ENCODE measurements around the gene RNF121.

RNF121 gene

GRCh38 chr11:72039856-72040401 lies 111.1 kb downstream of the RNF121 start:
- peak; percentile 42 for DNase-seq

DNA sequence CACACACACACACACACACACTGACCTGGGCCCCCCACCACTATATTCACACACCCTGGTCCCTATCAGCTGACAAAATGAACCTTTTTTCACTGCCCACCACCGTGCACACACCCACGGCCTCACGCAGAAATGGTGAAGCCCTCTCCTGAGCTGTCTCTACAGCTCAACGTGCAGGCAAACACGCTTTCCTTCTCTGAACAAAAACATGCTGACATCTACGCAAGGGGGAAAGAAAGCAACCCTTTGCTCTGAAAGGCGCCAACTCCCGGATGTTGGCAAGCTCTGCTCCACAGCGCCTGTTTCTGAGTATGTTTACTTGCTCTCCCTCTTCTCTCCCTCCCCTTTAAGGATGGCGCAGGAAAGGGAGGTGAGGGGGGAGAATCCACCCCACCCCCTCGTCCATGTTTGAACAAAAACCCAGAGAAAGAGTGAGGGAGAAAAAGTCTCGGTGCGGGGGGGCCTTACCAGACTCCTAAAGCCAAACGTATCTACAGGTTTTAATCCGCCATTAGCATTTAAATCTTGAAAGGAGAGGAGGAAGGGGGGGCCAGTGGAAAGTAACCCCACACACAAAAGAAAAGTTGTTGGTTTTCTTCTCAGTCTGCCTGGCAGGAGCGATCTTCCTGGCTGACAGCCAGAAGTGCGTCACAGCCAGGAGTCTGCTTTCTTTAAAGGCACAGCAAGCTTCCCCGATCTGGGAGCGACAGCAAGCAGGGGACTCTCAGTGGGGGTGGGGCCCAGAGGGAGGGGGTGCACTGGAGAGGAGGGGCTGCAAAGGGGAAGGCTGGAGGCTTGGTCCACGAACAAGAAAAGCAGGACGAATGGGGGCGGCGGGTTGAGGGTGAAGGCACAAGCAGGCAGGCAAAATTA lies 111.9 kb downstream of the RNF121 start:
- peak; percentile 89 for DNase-seq

DNA sequence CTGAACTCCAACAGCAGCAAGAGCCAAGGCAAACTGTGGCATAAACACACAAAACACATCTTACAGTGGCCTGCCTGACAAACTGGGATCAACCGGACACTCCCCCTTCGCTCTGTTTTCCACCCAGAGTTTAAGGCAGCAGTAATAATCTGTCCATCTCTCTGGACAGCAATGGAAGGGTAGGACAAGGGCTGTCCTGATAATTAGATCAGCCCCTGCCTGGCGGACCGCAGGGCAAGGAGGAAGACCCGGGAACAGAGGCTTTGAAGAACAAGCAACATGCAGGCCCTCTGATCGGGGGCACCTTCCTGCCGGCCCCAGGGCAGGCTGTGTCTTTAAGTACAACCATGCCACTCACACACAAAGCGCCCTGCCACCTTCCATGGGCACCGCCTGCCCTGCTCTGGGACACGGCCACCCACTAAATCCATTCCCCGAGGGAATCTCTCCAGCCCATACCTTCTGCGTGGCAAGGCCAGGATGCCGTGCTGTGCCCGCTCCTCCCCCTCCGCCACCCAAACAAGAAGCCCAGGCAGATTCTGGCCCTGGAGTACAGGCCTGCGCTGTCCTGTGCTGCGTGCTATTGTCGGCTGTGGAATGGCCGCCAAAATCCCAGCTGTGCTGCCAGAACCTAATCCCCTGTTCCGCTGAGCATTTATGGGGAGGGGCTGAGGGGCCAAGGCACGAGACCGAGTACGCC lies 112.7 kb downstream of the RNF121 start:
- DNase-seq, result peak; percentile 66

DNA sequence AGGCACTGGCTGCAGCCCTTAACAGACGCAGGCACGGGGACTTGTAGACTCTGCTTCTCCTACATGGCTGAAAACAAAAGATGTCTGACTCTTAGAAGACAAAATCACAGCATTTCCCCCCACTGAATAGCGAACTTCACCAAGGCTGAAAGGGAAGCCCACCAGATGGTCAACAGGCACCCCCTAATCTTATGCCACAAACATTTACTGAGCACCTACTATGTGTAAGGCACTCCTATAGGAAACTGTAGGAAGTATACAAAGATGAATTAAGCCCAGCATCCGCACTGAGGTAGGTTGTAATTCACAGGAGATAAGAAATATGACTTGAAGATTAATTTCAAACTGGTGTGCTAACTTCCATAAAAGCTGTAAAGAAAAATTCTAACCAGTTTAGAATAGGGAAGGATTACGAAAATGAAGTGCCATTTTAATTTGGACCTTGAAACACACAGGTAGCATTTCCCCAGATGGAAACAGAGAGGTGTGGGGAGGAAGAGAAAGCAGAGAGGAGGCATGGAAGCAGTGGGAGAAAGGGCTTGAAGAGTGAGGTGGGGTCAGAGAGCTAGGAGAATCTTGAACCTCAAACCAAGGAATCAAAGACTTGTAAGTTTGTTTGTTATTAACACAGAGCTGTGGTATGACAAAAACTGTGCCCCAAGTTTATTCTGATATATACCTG lies 113.4 kb downstream of the RNF121 start:
- DNase-seq, result peak; percentile 6

DNA sequence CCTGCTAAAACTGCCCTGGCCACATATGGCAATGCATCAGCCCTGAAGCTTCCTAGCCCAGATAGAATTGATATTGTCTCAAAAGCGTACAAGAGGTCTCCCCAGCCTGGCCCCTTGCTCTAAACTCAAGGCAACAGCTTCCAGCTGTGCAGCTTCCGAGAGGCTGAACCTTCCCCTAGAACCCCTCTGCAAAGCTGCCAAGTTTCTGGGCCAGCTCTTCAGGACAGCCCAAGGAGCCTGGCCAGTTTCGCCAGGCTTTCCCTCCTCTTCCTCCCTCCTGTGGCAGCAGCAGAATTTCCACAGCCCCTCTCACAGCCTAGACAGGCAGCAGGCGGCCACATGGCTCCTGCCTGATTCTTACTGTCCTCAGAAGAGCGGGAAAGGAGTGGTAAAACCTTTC lies 117.0 kb downstream of the RNF121 start:
- DNase-seq, result no peak

All from CD4-positive, alpha-beta T cell treated with Interleukin-17A for 4 hours (primary cell).